Osteoblast (primary cell): Measurements from ENCODE around the gene RGS19. TPM values are rescaled to one million over a fixed set of nuclear protein-coding genes. Genes with fewer than 3 reads are reported as not detected.

Source experiments
- DNase-seq: peaks from one replicate; pipeline ENCODE4 v3.0.0; 2011; ENCODE audit warnings: low spot score, mixed read lengths; ENCODE audit not compliant: insufficient read length; ENCODE audit errors: missing footprints
- H2AFZ ChIP-seq: 2 replicates; pipeline ENCODE4 v1.6.0; 2011; ENCODE audit warnings: mild to moderate bottlenecking, low read length
- H3K27ac ChIP-seq: 2 replicates; pipeline ENCODE4 v1.5.1; 2011; ENCODE audit warnings: mild to moderate bottlenecking, low read depth, low read length, moderate library complexity
- H3K27me3 ChIP-seq: 2 replicates; pipeline ENCODE4 v1.6.0; 2012; ENCODE audit warnings: mild to moderate bottlenecking, control low read depth, inconsistent platforms, low read length, moderate library complexity; ENCODE audit not compliant: insufficient read depth
- H3K36me3 ChIP-seq: 2 replicates; pipeline ENCODE4 v1.5.1; 2011; ENCODE audit warnings: mild to moderate bottlenecking, low read length, control low read depth, moderate library complexity; ENCODE audit not compliant: insufficient read depth
- H3K4me1 ChIP-seq: 2 replicates; pipeline ENCODE4 v1.5.1; 2011; ENCODE audit warnings: mild to moderate bottlenecking, low read length, control low read depth, moderate library complexity; ENCODE audit not compliant: insufficient read depth
- H3K4me2 ChIP-seq: 2 replicates; pipeline ENCODE4 v1.6.0; 2011; ENCODE audit warnings: mild to moderate bottlenecking, low read length; ENCODE audit not compliant: insufficient read depth
- H3K4me3 ChIP-seq: fragments of 200-600 bp; sonication (generic); 3 replicates; pipeline ENCODE4 v1.5.1; 2012; ENCODE audit warnings: mild to moderate bottlenecking, low read length, inconsistent platforms; ENCODE audit not compliant: insufficient read depth
- H3K79me2 ChIP-seq: 2 replicates; pipeline ENCODE4 v1.6.0; 2012; ENCODE audit warnings: mild to moderate bottlenecking, low read length, control low read depth, inconsistent platforms; ENCODE audit not compliant: insufficient read depth
- H3K9me3 ChIP-seq: 2 replicates; pipeline ENCODE4 v1.5.1; 2011; ENCODE audit warnings: low read depth, low read length, control low read depth
- H4K20me1 ChIP-seq: 2 replicates; pipeline ENCODE4 v1.6.0; 2012; ENCODE audit warnings: mild to moderate bottlenecking, low read length, control low read depth; ENCODE audit not compliant: insufficient read depth
- total RNA-seq: library from RNA; depleted of rRNA; stranded (reverse); fragments of >200 nt; gene quantifications from 2 replicates; pipeline ENCODE4 v1.2.3, GENCODE V29; 2012
- TF ChIP-seq, protein P1 (sequence below): IDR thresholded peaks from 2 replicates; pipeline ENCODE4 v1.5.1; 2011; ENCODE audit warnings: mild to moderate bottlenecking, low read depth, low read length, moderate library complexity; ENCODE audit errors: extremely low read depth

The RGS19 gene
- total RNA-seq, 1 donor = 6.9 TPM

DNA sequence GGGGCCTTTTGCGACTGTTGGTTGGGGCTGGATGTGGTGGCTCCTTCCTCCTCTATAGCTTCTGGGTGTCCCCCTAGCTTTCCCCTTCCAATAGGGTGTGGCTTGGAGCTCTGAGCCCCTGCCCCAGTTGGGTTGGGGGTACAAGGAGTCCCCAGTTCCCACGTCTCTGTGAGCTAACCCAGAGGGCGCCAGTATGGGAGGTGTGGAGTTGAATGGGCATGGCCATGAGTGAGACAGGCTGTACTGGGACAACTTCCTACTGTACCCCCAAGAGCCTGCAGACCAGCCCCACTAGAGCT lies 42.2 kb downstream of the RGS19 start:
- Histone ChIP-seq H3K79me2 (no peaks in the 10 kb centered on the region), H3K36me3 (peaks cover 12% of the 10 kb centered on the region)

DNA sequence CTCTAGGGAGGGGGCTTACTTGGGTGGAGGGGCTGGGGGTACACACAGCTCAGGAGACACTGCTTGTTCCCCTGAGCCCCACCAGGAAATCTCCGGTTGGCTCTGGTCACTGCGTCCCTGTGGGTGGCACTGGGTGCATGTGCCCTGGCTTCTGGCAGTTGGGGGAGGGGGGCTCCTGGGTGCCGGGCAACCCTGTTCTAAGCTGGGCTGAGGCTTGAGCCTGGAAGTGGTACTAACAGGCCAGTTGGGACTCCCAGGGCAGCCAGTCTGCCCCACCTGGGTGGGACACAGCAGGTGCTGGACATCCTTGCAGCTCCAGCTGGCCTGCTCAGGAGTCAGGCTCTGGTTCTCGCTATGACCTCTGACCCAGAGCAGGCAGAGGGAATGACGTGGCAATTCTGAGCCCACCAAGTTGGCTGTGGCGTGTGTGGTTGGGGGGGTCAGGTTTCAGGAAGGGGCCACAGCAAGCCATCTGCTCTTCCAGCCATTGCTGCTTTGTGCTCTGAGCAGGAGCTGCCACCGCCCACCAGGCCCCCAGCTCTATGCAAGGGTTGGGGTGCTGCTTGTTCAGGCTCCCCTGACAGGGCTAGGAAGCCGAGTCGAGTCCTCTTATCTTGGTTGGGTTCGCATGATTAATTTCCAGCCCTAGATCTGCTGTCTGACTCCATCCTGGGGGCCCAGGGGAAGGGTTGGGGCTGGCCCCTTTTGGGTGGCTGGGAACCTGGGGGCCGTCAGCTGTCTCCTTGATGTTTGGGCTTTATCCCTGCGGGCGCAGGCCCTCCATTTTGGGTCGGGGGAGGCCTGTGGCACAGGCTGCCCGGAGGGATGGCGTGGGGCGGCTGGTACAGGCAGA lies 42.7 kb downstream of the RGS19 start:
- DNase-seq = peak; percentile 88
- peaks cover 39% of the 10 kb centered on the region for H3K27me3 ChIP-seq
- no peaks in the 10 kb centered on the region for H3K4me1 ChIP-seq
- H3K79me2 ChIP-seq = no peaks in the 10 kb centered on the region
- TF ChIP-seq, protein P1, sequence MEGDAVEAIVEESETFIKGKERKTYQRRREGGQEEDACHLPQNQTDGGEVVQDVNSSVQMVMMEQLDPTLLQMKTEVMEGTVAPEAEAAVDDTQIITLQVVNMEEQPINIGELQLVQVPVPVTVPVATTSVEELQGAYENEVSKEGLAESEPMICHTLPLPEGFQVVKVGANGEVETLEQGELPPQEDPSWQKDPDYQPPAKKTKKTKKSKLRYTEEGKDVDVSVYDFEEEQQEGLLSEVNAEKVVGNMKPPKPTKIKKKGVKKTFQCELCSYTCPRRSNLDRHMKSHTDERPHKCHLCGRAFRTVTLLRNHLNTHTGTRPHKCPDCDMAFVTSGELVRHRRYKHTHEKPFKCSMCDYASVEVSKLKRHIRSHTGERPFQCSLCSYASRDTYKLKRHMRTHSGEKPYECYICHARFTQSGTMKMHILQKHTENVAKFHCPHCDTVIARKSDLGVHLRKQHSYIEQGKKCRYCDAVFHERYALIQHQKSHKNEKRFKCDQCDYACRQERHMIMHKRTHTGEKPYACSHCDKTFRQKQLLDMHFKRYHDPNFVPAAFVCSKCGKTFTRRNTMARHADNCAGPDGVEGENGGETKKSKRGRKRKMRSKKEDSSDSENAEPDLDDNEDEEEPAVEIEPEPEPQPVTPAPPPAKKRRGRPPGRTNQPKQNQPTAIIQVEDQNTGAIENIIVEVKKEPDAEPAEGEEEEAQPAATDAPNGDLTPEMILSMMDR = no peak
- no peak overlapping the region for H3K4me3 ChIP-seq
- H3K9me3 ChIP-seq = no peaks in the 10 kb centered on the region
- peaks cover 18% of the 10 kb centered on the region for H3K36me3 ChIP-seq
- H4K20me1 ChIP-seq = peaks cover 13% of the 10 kb centered on the region
- no peak overlapping the region for H2AFZ ChIP-seq
- H3K27ac ChIP-seq = no peak overlapping the region
- H3K4me2 ChIP-seq = no peak overlapping the region

More for the DNA sequence above, 42.2 kb downstream of the RGS19 start:
- peaks cover 45% of the 10 kb centered on the region for H3K27me3 ChIP-seq
- H3K4me3 ChIP-seq = no peak overlapping the region
- H3K9me3 ChIP-seq = no peaks in the 10 kb centered on the region
- no peak for DNase-seq
- no peak overlapping the region for H3K27ac ChIP-seq
- H3K4me1 ChIP-seq = no peaks in the 10 kb centered on the region
- H4K20me1 ChIP-seq = peaks cover 13% of the 10 kb centered on the region
- TF ChIP-seq, protein P1 = no peak
- H3K4me2 ChIP-seq = no peak overlapping the region
- H2AFZ ChIP-seq = no peak overlapping the region

DNA sequence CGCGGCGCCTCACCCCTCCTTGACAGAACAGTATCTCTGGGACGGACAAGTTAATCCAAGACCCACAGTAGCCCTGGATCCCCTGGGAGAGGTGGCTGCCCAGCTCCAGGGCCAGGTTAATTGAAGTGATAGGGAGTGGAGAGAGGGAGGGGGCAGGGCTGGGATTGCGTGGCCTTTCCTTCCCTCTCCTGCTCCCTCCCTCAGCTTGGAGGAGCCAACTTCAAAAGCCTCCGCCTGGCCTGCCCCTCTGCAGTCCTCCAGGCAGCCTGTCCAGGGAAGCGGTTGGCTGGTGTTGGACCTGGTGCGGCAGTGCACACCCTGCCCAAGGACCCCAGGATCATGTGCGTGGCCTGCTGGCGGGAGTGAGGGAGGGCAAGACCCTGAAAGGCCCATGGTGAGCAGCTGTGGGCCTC lies 43.4 kb downstream of the RGS19 start, which contains the start of gene C20orf204:
C20orf204 (plus strand) TSS at position 250 of the 413 bp plus-strand sequence; CDS start at position 392, 142 bp downstream.
- no peaks in the 10 kb centered on the region for H3K4me1 ChIP-seq
- DNase-seq = no peak

More for the DNA sequence above, 43.4 kb downstream of the RGS19 start, which contains the start of gene C20orf204:
- Histone ChIP-seq H3K9me3 (no peaks in the 10 kb centered on the region), H3K27me3 (peaks cover 33% of the 10 kb centered on the region), H3K27ac (no peak within 1 kb of the TSS), H4K20me1 (peaks cover 13% of the 10 kb centered on the region), H2AFZ (no peak within 1 kb of the TSS), H3K36me3 (peaks cover 20% of the 10 kb centered on the region), H3K4me2 (no peak within 1 kb of the TSS), H3K79me2 (no peaks in the 10 kb centered on the region), H3K4me3 (no peak within 1 kb of the TSS)
- TF ChIP-seq, protein P1 = no peak
